Fibroblast of lung (primary cell): Measurements from ENCODE around the gene FGF2. TPM values are rescaled to one million over a fixed set of nuclear protein-coding genes. Genes with fewer than 3 reads are reported as not detected.

ENCODE experiments used
- DNase-seq, 2 donors: peaks; one replicate each; pipeline versions ENCODE4 v3.0.0 to v3.0.0-alpha.2; 2010; ENCODE audit warnings: low read depth in 2 of 2
- H2AFZ ChIP-seq: 2 replicates; pipeline ENCODE4 v1.5.1; 2012; ENCODE audit warnings: low read length, control low read depth, inconsistent platforms
- H3K27ac ChIP-seq: 2 replicates; pipeline ENCODE4 v1.5.1; 2011; ENCODE audit warnings: low read length, control low read depth; ENCODE audit not compliant: insufficient read depth
- H3K27me3 ChIP-seq: 2 replicates; pipeline ENCODE4 v1.5.1; 2011; ENCODE audit warnings: mild to moderate bottlenecking, low read length; ENCODE audit not compliant: control insufficient read depth, insufficient read depth
- H3K36me3 ChIP-seq: 2 replicates; pipeline ENCODE4 v1.5.1; 2011; ENCODE audit warnings: low read length; ENCODE audit not compliant: control insufficient read depth, insufficient read depth
- H3K4me1 ChIP-seq: 2 replicates; pipeline ENCODE4 v1.5.1; 2011; ENCODE audit warnings: low read length; ENCODE audit not compliant: control insufficient read depth, insufficient read depth; ENCODE audit errors: extremely low read depth
- H3K4me2 ChIP-seq: 2 replicates; pipeline ENCODE4 v1.5.1; 2011; ENCODE audit warnings: low read length, control low read depth; ENCODE audit not compliant: insufficient read depth; ENCODE audit errors: extremely low read depth
- H3K4me3 ChIP-seq, 4 experiments: fragments of 200-600 bp in 1 of 4; sonication (generic) in 1 of 4; replicated peaks in 1 of 4; 2 replicates each; pipeline ENCODE4 v1.5.1; 2011 to 2016; ENCODE audit warnings: low read length in 4 of 4, low read depth in 3 of 4, mild to moderate bottlenecking in 3 of 4, control low read depth in 2 of 4, inconsistent platforms in 1 of 4, mixed read lengths in 1 of 4; ENCODE audit not compliant: insufficient read depth in 1 of 4; ENCODE audit errors: control extremely low read depth in 1 of 4
- H3K79me2 ChIP-seq: 2 replicates; pipeline ENCODE4 v1.5.1; 2012; ENCODE audit warnings: mild to moderate bottlenecking, low read length, inconsistent platforms; ENCODE audit not compliant: control insufficient read depth, insufficient read depth
- H3K9ac ChIP-seq: 2 replicates; pipeline ENCODE4 v1.5.1; 2011; ENCODE audit warnings: mild to moderate bottlenecking, low read length, control low read depth; ENCODE audit not compliant: insufficient read depth
- H3K9me3 ChIP-seq: 2 replicates; pipeline ENCODE4 v1.5.1; 2012; ENCODE audit warnings: low read depth, low read length; ENCODE audit not compliant: control insufficient read depth, insufficient read depth
- H4K20me1 ChIP-seq: 2 replicates; pipeline ENCODE4 v1.5.1; 2011; ENCODE audit warnings: low read length; ENCODE audit not compliant: control insufficient read depth, insufficient read depth; ENCODE audit errors: extremely low read depth
- CTCF ChIP-seq, 2 donors: IDR thresholded peaks in 1 of 2; conservative IDR thresholded peaks in 1 of 2; 1 replicate in 1 of 2; 2 replicates in 1 of 2; pipeline ENCODE4 v1.5.1; 2011 to 2012; ENCODE audit warnings: low read length in 2 of 2, control low read depth in 1 of 2, inconsistent platforms in 1 of 2, low read depth in 1 of 2, mild to moderate bottlenecking in 1 of 2
- EZH2 ChIP-seq: IDR thresholded peaks from 2 replicates; pipeline ENCODE4 v1.5.1; 2012; ENCODE audit warnings: low read length, control low read depth, mild to moderate bottlenecking; ENCODE audit errors: missing control alignments
- polyA plus RNA-seq, 2 donors: library from polyadenylated mRNA; depleted of rRNA in 1 of 2; stranded (reverse) in 1 of 2; unstranded in 1 of 2; fragments of >200 nt; gene quantifications; 2 replicates each; pipeline ENCODE4 v1.2.1, GENCODE V29; 2011 to 2012; ENCODE audit warnings: missing spikeins in 1 of 2
- total RNA-seq: library from RNA; depleted of rRNA; stranded (reverse); fragments of >200 nt; gene quantifications from 2 replicates; pipeline ENCODE4 v1.2.1, GENCODE V29; 2014

Gene FGF2
- total and polyA plus RNA-seq, 2 donors (not counting 1 experiment from before 2014, with no cell fraction given): 38.5 to 98.3 TPM

DNA sequence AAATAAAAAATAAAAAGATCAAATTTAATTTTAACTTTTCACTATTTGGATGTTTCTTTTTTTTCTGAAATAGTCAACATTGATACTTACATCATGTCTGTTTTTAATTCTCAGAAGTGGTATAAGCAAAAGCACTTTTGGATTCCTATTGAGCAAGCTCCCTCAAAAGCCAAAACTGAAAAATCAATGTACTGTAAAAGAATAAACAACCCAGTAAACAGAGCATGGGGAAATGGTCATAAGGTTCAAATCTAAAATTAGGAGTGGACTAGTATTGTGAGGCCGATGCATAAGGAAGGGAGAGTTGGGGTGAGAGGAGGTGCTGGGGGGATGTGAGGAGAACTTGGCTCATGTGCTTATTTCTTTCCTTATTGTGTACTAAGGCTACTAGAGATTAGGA lies 57.9 kb downstream of the FGF2 start:
- no peak overlapping the region for H3K4me3 ChIP-seq
- H2AFZ ChIP-seq: no peak overlapping the region
- no peaks in the 10 kb centered on the region for H4K20me1 ChIP-seq
- H3K9me3 ChIP-seq: no peaks in the 10 kb centered on the region
- no peak for TF ChIP-seq EZH2
- TF ChIP-seq CTCF (conservative IDR thresholded peaks at IDR 0.05 in 1 of 2, IDR thresholded peaks at IDR 0.05 in 1 of 2; ENCODE audit: low read depth in 1 of 2, low read length in 2 of 2): no peak
- no peaks in the 10 kb centered on the region for H3K27me3 ChIP-seq
- peak in 1 of 2 donors; percentile 36 for DNase-seq
- no peak overlapping the region for H3K27ac ChIP-seq
- H3K9ac ChIP-seq: no peak overlapping the region
- H3K36me3 ChIP-seq: peaks cover 1% of the 10 kb centered on the region
- no peak overlapping the region for H3K4me2 ChIP-seq
- H3K4me1 ChIP-seq: no peaks in the 10 kb centered on the region
- H3K79me2 ChIP-seq: peaks cover 31% of the 10 kb centered on the region

GRCh38 chr4:122889726-122890125 lies 63.1 kb downstream of the FGF2 start:
- Histone ChIP-seq H3K27me3 (no peaks in the 10 kb centered on the region), H3K9ac (no peak overlapping the region), H3K27ac (no peak overlapping the region), H2AFZ (no peak overlapping the region), H3K4me3 (no peak overlapping the region), H4K20me1 (no peaks in the 10 kb centered on the region), H3K36me3 (peaks cover 1% of the 10 kb centered on the region), H3K4me1 (no peaks in the 10 kb centered on the region), H3K4me2 (no peak overlapping the region), H3K79me2 (peaks cover 32% of the 10 kb centered on the region), H3K9me3 (no peaks in the 10 kb centered on the region)
- no peak for TF ChIP-seq EZH2
- no peak for TF ChIP-seq CTCF (conservative IDR thresholded peaks at IDR 0.05 in 1 of 2, IDR thresholded peaks at IDR 0.05 in 1 of 2; ENCODE audit: low read depth in 1 of 2, low read length in 2 of 2)
- no peak for DNase-seq

GRCh38 chr4:122890147-122890795 lies 63.6 kb downstream of the FGF2 start:
- Histone ChIP-seq H3K4me2 (no peak overlapping the region), H4K20me1 (no peaks in the 10 kb centered on the region), H2AFZ (no peak overlapping the region), H3K9me3 (no peaks in the 10 kb centered on the region), H3K79me2 (peaks cover 28% of the 10 kb centered on the region), H3K9ac (no peak overlapping the region), H3K27ac (no peak overlapping the region), H3K4me1 (no peaks in the 10 kb centered on the region), H3K27me3 (no peaks in the 10 kb centered on the region), H3K4me3 (no peak overlapping the region), H3K36me3 (peaks cover 1% of the 10 kb centered on the region)
- TF ChIP-seq EZH2 (no peak), CTCF (conservative IDR thresholded peaks at IDR 0.05 in 1 of 2, IDR thresholded peaks at IDR 0.05 in 1 of 2; ENCODE audit: low read depth in 1 of 2, low read length in 2 of 2) (no peak)
- DNase-seq: peak in 1 of 2 donors; percentile 67
